Stimulated activated CD8-positive, alpha-beta memory T cell treated with anti-CD3 and anti-CD28 coated beads, Interleukin-12 subunit alpha, Interleukin-12 subunit beta, amount 100 ng/mL, for 1 hour (primary cell): ENCODE data around the gene GUCY2D.
"Not testable (repeated sequence)": the region's sequence is repeated elsewhere in the genome, so short reads cannot be mapped to it uniquely, and the experiment has no call there.

ENCODE experiments used
- DNase-seq: peaks from one replicate; pipeline ENCODE4 v3.0.0-alpha.2; 2020; ENCODE audit warnings: low read depth

GUCY2D gene

DNA sequence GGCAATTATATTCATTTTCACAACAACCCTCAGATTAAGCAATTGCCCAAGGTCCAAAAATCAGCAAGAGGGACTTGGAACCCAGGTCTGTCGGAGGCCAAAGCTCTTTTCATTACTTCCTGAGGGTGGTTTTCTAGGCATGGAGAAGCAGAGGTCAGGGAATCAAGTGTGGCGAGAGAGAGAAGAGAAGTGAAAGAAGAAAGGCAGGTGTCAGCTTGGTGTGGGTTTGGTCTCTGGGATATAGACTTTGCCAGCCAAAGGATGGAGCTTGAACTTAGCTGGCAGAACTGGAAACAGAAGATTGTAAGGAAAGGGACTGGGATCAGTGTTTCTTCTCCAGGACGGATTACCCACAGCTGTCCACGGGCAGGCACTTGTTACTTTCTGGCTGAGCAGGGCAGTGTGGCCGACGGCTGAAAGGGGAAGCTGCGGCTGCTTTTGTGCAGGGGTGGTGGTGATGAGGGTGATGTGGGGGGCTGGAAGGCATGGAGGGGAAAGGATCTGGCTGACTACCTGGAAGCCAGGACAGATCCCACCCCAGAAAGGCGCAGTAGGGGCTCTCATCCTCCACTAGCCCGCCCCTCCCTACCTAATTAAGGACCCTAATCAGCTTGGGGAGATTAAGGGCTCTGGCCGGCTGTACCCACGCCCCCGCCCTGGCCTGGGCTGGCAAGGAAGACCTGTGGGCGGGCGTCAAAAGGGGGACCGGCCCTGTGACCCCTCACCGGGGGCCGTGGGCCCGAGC is at the start of gene GUCY2D:
Gene GUCY2D, plus strand, starts transcription at position 640 of the 745 bp plus-strand sequence. CDS start 433 bp downstream, outside the sequence.
- DNase-seq: no peak

DNA sequence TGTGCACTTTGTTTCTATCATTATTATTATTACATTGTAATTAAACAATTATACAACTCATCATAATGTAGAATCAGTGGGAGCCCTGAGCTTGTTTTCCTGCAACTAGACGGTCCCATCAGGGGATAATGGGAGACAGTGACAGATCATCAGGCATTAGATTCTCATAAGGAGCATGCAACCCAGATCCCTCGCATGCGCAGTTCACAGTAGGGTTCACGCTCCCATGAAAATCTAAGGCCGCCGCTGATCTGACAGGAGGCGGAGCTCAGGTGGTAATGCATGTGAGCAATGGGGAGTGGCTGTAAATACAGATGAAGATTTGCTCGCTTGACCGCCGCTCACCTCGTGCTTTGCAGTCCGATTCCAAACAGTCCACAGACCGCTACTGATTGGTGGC is 49.1 kb upstream of the GUCY2D start:
- not testable (repeated sequence) for DNase-seq

DNA sequence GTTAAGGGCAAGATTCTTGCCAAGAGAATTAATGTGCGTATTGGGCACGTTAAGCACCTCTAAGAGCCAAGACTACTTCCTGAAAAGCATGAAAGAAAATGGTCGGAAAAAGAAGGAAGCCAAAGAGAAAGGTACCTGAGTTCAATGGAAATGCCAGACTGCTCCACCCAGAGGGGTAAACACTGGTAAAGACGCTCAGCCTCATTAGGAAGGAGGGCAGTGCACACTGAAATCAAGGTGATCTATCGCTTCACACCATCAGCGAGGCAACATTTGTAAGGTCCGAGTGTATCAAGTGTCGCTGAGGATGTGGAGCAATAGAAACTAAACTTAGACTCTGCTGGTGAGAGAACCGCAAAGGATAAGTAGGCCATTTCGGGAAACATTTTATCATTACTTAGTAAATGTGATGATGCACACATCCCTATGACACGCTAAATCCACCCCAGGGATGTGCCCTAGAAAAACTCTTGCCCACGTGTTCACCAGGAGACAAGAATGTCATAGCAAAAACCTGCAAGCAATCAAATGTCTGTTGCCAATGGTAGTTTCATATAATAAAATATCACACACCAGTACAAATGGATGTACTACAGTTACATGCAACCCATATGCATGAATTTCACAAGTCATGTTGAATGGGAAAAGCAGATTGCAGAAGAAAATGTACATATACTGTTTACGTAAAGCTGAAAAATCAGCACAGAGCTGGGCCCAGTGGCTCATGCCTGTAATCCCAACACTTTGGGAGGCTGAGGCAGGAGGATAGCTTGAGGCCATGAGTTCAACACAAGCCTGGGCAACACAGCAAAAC is 46.8 kb upstream of the GUCY2D start:
- DNase-seq: no peak

DNA sequence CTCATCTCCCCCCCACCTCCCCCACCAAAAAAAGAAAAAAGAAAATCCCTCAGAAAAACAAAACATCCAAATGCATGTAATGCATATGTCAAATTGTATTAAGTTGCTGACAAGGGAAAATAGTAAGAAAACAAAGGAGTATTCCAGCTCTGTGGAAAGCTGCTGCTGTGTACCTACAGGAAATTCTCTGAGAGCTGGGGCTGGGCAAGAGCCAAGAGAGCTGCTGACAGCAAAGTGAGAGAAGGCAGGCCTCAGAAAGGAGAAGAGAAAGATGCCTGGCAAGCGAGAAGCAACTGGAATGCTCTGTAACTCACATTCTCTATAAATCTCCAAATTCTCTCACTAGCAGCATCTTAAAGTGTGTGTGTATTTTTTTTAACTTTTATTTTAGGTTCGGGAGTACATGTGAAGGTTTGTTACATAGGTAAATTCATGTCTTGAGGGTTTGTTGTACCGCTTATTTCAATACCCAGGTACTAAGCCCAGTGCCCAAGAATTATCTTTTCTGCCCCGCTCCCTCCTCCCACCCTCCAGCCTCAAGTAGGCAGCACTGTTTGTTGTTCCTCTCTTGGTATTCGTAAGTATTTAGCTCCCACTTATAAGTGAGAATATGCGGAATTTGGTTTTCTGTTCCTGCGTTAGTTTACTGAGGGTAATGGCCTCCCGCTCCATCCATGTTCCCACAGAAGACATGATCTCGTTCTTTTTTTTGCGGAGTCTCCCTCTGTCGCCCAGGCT is 46.0 kb upstream of the GUCY2D start:
- DNase-seq: no peak

DNA sequence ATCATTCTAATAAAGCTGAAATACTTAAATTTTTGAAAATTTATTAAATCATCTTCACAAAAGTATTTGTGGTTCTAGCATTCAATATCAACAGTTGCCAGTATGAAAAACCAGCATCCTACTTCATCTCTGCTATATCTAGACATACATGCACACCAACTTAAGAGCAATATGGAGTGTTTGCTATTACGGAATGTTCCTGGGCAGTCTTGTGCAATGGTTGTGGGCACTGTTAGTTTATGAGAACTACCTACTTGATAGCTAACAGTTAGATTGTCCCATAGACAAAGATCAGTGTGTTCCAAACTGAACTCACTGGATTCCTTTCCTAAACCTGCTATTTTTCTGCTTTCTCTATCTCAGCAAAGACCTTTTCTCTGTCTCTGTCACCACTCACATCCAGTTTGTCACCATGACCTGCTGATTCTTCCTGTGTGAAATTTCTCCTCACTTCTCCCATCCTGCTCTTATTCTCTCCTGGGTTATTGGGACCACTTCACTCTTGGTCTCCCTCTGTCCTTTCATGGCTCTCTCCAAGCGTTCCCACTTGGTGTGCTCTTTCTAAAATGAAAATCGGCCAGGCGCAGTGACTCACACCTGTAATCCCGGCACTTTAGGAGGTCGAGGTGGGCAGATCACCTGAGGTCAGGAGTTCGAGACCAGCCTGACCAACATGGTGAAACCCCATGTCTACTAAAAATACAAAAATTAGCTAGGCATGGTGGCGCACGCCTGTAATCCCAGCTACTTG is 42.7 kb upstream of the GUCY2D start:
- DNase-seq: no peak

DNA sequence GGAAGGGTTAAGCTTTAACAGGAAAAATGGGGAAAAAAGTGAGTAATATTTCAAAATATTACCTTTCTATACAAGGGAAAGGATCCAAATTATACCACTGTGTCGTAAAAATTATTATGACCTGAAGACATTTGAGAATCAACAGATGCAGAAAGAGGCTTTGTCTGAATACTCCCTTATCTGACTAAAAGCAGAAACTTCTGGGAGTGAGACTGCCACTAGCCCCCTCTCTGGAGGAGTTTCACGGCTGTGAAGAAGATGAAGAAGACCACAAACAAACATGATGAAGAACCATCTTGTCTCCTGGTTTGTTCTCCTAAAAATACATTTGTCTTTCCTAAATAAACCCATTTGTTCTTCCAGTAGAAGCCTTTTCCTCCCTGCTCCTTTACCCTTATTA is 41.0 kb upstream of the GUCY2D start:
- DNase-seq: no peak

DNA sequence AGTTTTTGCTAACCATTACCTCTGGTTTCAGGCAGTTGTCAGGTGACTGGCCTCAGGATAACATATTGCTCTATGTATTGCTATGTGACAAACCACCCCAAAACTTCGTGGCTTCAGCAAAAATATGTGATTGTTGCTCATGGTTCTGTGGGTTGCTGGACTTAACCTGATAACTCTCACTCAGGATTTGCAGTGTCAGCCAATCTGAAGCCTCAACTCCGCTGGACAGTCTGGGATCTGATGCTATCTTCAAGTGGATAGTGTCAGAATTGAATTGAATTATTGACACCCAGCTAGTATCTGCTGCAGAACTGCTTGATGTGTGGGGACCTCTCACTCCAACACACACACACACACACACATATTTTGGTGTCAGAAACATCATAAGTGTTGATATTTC is 34.7 kb upstream of the GUCY2D start:
- DNase-seq: no peak

DNA sequence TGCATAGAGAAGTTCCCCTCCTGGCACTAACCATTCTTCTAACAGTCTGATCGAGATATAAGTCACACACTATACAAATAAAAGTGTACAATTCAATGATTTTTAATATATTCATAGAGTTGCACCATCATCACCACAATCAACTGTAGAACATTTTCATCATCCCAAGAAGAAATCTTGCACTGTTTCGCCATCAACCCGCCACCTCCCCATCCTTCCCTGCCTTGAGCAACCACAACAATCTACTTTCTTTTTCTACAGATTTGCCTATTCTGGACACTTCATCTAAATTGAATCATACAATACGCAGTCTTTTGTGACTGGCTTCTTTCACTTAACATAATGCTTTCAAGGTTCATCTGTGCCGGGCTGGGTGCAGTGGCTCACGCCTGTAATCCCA is 33.0 kb upstream of the GUCY2D start:
- no peak for DNase-seq

DNA sequence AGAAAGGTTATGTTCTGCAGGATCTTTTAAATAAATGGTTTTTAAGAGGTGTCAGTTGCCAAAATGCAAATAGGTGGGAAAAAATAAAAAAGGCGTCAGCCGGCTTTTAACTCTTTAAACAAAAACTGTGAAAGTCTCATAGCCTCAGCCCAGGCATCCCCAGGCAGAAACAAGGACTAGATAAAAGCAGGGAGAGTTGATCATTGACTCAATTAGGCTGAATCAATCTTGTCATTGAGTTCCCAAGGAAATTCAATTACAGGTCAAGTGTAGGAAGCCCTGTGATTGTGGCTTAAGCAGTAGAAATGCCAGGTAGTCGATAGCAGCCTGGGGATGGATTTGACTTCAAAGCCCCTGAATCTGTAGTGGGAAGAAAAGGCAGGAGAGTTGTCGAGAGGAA is 30.8 kb upstream of the GUCY2D start:
- no peak for DNase-seq

DNA sequence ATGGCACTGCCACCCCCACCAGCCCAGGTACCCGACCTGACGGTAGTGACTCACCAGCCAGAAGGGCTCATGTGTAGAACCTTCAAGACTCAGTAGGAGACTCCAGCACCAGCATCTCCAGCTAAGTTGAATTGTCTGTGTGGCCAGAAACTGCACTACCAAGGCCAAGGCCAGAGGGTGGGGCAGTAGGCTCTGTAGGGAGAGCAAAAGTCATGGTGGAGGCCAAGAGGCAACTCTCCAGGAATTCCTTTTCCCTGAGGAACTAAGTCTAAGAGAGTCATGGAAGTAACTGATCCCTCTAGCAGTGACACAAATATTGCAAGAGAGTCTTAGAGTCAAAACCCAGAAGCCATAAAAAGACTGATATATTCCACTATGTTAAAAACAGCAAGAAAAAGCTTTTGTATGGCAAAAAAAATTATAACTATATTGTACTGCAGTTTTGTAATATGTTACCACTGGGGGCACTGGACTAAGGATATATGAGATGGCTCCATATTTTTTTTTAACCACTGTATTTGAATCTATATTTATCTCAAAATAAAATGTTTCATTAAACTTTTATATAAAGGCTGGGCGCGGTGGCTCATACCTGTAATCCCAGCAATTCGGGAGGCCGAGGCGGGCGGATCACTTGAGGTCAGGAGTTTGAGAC is 30.2 kb upstream of the GUCY2D start:
- DNase-seq: no peak

DNA sequence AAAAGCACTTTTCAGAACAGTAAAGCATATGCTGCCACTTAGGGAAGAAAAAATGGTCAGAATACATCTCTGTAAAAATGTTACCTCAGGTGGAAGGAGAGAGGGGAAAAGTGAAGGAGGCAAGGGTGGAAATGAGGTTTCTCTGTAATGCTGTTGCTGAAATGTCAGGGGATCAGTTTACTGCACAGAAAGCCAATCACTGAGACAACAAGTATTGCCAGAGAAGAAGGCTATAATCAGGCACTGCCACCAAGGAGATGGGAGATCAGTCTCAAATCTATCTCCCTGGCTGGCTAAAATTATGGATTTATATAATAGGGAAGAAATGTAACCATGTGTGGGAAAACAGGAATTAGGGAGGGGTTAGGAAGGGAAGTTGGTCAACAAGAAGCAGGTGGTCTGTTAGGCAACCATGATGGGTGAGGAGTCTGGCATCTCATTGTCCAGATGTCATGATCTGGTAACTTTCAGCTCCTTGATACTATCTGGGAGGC is 27.7 kb upstream of the GUCY2D start:
- no peak for DNase-seq

DNA sequence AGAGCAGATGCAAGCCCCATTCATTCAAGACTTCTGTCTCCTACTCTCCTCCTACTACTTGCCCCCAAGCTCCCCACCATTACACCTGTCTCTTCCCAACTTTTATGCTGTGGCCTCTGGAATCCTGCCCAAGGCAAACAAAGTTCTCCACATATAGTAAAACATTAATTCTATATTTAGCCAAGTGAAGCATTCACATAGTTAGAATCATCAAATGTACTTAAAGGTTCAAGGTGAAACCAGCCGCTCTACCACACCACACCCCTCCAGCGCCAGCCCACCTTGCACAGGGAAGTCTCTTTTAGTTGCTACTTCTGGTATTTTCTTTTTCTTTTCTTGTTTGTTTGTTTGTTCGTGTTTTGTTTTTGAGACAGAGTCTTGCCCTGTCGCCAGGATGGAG is 25.4 kb upstream of the GUCY2D start:
- DNase-seq: no peak

DNA sequence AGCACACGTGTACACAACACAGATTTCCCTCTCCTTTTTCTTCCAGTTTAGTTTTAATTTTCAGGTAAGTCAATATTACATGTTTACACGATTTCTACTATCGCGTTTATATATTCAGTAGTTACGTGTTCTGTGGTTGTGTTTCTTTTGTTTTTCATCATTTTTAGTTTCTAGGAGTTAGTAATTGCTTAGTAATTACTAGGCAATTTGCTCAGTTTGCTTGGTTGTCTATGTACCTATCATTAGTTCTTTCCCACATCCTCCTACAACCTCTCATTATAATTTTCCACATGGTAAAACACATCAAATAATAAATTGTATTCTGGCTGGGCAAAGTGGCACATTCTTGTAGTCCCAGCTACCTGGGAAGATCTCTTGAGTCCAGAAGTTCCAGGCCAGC is 24.6 kb upstream of the GUCY2D start:
- no peak for DNase-seq

DNA sequence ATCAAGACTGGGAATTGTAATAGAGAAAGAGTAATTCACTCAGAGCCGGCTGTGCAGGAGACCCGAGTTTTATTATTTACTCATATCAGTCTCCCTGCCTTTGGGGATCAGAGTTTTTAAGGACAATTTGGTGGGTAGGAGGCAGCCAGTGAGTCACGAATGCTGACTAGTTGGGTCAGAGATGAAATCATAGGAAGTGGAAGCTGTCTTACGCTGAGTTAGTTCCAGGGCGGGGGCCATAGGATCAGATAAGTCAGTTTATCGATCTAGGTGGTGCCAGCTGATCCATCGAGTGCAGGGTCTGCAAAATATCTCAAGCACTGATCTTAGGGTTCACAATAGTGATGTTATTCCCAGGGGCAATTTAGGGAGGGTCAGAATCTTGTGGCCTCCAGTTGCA is 20.2 kb upstream of the GUCY2D start:
- no peak for DNase-seq

DNA sequence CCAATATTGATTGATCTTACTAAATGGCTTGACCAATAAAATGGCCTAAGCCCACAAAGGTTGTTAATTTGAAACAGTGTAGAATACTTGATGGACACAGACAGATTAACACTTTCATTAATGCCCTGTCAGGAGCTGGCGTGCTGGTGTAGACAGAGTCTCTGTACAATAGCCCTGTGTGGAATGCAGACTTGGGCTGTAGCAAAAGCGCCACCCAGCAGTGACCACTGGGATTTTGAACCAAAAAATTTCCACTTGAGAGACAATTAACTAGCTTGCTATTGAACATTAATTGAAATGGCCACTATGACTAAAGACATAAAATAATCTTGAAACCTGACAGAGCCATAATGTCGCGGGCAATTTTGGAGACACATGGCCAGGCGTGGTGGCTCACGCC is 19.7 kb upstream of the GUCY2D start:
- DNase-seq: no peak

DNA sequence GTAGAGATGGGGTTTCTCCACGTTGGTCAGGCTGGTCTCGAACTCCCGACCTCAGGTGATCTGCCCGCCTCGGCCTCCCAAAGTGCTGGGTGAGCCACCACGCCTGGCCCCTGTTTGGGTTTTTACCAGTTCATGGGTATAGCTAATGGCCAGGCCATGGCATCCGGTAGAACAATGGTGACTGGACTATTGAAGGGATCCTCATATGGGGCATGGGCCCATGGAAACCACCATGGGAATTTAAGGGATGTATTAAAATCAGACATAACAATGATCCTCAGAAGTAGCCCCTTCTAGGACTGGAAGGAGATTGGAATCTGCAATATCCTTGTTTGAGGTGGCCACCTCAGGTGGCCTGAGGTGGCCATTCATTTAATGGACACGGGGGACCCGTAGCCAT is 17.5 kb upstream of the GUCY2D start:
- DNase-seq: no peak

DNA sequence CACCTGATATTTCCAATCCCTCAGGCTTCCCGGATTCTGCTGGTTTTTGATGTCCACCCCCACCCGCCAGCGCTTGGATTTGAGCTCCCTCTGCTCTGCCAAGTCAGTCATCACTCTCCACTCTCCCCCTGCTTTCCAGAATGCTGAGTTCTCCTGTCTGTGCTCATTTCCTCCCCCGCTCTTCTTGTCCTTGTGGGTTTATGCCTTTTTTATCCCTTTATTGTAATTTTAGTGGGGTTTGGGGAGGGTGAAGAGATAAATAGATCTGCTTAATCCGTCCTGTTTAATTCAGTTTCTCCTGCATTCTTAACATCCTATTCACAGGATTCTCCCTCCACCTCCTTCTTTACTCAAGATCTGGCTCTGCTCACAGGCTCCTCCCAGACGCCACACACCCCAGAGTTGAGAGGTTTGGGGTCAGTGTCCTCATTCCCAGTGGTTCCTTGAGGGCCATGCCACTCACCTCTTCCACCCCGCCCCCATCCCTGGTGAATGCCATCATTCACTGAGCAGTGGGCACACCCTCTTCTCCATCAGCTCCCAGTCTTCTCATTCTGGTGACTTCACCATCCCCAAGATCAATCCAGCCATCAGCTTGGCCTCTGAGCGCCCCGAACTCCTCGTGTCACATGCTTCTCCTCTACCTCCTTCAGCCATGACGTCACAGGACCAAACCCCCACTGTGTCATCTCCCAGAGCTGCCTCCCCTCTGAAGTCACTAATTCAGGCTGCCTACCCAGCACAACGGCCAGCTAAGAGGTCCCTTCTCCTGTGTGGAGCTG is 15.1 kb upstream of the GUCY2D start:
- DNase-seq: no peak

DNA sequence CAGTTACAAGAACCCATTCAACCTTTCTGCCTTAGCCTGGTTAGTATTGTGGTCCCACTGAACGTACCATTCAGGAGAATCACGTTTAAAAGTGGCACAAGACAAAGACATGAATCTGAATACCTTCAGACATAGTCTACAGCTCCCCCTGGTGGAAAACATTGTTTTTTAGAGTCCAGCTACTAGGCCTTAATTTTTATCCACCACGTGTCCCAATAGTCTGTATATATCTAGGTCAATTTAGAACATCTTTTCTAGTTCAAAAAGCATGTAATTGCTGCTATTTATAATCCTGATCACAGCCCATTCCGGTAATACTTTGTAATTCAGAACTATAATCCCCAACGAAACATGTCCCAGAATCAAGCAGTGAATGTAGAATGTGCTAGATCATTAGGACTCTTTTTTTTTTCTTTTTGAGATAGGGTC is 13.7 kb upstream of the GUCY2D start:
- peak; percentile 37 for DNase-seq

DNA sequence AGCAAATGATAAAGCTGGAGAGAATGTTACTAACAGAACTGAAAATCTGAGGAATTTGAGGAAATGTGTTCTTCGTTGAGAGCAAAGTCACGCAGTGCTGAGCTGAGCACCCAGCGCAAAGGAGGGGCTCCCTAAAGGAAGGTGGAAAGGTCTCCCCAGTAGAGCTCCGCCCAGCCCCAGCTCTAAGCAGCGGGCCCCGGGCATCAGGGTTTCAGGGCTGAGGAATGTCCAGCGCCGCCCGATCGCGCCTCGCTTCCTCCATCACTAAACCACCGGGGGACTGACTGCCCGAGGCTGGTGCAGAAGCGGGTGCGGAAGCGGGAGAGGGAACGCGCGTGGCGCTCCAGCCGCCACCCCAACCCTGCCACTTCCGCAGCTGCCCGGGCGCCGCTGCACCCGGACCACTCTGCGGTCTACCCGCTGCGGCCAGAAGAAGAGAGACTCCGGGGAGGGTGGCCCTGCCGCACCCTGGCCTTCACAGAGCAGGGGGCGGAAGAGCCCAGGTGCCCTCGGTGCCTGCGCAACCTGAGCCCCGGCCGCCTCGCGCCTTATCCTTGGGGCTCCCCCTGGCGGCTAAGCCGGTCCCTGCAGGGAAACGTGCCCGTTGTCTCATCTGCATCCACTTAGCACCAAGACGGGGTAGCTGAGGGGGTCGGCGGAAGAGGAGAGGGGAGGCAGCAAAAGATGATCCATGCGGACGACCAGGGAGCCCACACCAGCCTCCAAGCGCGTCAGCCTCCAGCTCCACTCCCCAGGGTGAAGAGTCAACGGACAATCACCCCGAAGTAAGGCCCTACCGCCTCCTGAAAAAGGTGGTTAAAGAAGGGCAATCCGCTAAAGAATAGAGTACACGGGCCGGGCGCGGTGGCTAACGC is 12.4 kb upstream of the GUCY2D start:
- DNase-seq: peak; percentile 90

DNA sequence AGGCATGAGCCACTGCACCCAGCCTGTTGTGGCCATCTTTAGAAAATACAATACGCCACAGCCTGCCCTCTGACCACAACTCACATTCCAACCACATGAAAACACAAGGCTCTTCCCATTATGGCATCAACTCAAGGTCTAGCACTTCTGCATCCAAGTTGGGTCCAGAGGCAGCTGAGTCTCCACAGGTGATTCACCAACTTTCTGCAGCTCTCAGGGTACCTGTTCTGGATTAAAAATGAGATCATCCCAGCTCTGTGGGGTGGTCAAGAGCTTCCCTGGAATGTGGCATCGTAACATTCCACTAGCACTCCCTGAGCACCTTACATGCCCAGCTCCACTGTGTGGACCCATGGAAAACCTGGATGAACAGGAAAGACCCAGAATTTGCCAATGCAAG is 9.9 kb upstream of the GUCY2D start:
- no peak for DNase-seq
